Liver (tissue), 9 donors: ENCODE measurements around the gene ADPGK. TPM values are rescaled to one million over a fixed set of nuclear protein-coding genes. Genes with fewer than 3 reads are reported as not detected.

Experiments
- DNase-seq: peaks from one replicate; pipeline ENCODE4 v3.0.0-alpha.2; 2017; ENCODE audit warnings: low spot score
- H3K27ac ChIP-seq, 2 donors: one replicate each; pipeline ENCODE4 v1.7.0; 2013; ENCODE audit warnings: inconsistent platforms in 2 of 2, low read length in 2 of 2, control low read depth in 1 of 2, low read depth in 1 of 2, mild to moderate bottlenecking in 1 of 2
- H3K27me3 ChIP-seq, 4 donors: one replicate each; pipeline versions ENCODE4 v1.6.1 to v1.7.0; 2013; ENCODE audit warnings: low read length in 3 of 4, inconsistent platforms in 1 of 4, mild to moderate bottlenecking in 1 of 4, moderate library complexity in 1 of 4; ENCODE audit not compliant: control insufficient read depth in 4 of 4, insufficient read depth in 4 of 4
- H3K36me3 ChIP-seq, 4 donors: one replicate each; pipeline versions ENCODE4 v1.6.1 to v1.7.0; 2013; ENCODE audit warnings: low read length in 3 of 4, mild to moderate bottlenecking in 3 of 4, low read depth in 1 of 4, moderate library complexity in 1 of 4; ENCODE audit not compliant: control insufficient read depth in 4 of 4, insufficient read depth in 3 of 4
- H3K4me1 ChIP-seq, 4 donors: one replicate each; pipeline versions ENCODE4 v1.6.1 to v1.7.0; 2013; ENCODE audit warnings: low read length in 3 of 4, mild to moderate bottlenecking in 3 of 4, moderate library complexity in 1 of 4; ENCODE audit not compliant: control insufficient read depth in 4 of 4, insufficient read depth in 4 of 4
- H3K4me3 ChIP-seq, 3 donors: one replicate each; pipeline versions ENCODE4 v1.6.1 to v1.7.0; 2013; ENCODE audit warnings: low read length in 3 of 3, control low read depth in 1 of 3, low read depth in 1 of 3, mild to moderate bottlenecking in 1 of 3
- H3K9ac ChIP-seq, 2 donors: one replicate each; pipeline ENCODE4 v1.7.0; 2013; ENCODE audit warnings: low read length in 2 of 2, mild to moderate bottlenecking in 2 of 2, moderate library complexity in 2 of 2, control low read depth in 1 of 2, low read depth in 1 of 2
- H3K9me3 ChIP-seq, 4 donors: one replicate each; pipeline versions ENCODE4 v1.6.1 to v1.7.0; 2013; ENCODE audit warnings: low read length in 3 of 4; ENCODE audit not compliant: control insufficient read depth in 4 of 4
- EGR1 ChIP-seq, 2 donors: IDR thresholded peaks; 2 replicates each; pipeline ENCODE4 v1.6.1; 2016 to 2018; ENCODE audit warnings: antibody characterized with exemption in 2 of 2, low read depth in 2 of 2
- FOXA1 ChIP-seq: IDR thresholded peaks from 2 replicates; pipeline ENCODE4 v1.6.1; 2016; ENCODE audit warnings: antibody characterized with exemption
- FOXA2 ChIP-seq: IDR thresholded peaks from 2 replicates; pipeline ENCODE4 v1.6.1; 2016; ENCODE audit warnings: antibody characterized with exemption
- GABPA ChIP-seq, 2 donors: IDR thresholded peaks in 1 of 2; conservative IDR thresholded peaks in 1 of 2; 2 replicates each; pipeline ENCODE4 v1.6.1; 2016; ENCODE audit warnings: antibody characterized with exemption in 2 of 2, mild to moderate bottlenecking in 1 of 2, moderate library complexity in 1 of 2
- HNF4A ChIP-seq, 2 donors: conservative IDR thresholded peaks; 2 replicates each; pipeline ENCODE4 v1.6.1; 2016; ENCODE audit warnings: antibody characterized with exemption in 2 of 2, mild to moderate bottlenecking in 2 of 2
- HNF4G ChIP-seq: IDR thresholded peaks from 2 replicates; pipeline ENCODE4 v1.6.1; 2016; ENCODE audit warnings: antibody characterized with exemption
- JUND ChIP-seq, 2 donors: IDR thresholded peaks; 2 replicates each; pipeline ENCODE4 v1.6.1; 2016; ENCODE audit warnings: antibody characterized with exemption in 2 of 2
- NR2F2 ChIP-seq: IDR thresholded peaks from 2 replicates; pipeline ENCODE4 v1.6.1; 2016; ENCODE audit warnings: antibody characterized with exemption
- RAD21 ChIP-seq, 2 donors: IDR thresholded peaks; 2 replicates each; pipeline ENCODE4 v1.6.1; 2016; ENCODE audit warnings: antibody characterized with exemption in 2 of 2, mild to moderate bottlenecking in 2 of 2
- RXRA ChIP-seq, 2 donors: IDR thresholded peaks; 2 replicates each; pipeline ENCODE4 v1.6.1; 2017 to 2018; ENCODE audit warnings: antibody characterized with exemption in 2 of 2, mild to moderate bottlenecking in 1 of 2
- SP1 ChIP-seq: IDR thresholded peaks from 2 replicates; pipeline ENCODE4 v1.6.1; 2018; ENCODE audit warnings: antibody characterized with exemption, mild to moderate bottlenecking
- TAF1 ChIP-seq: conservative IDR thresholded peaks from 2 replicates; pipeline ENCODE4 v1.6.1; 2016; ENCODE audit warnings: antibody characterized with exemption, mild to moderate bottlenecking
- YY1 ChIP-seq: IDR thresholded peaks from 2 replicates; pipeline ENCODE4 v1.6.1; 2016; ENCODE audit warnings: antibody characterized with exemption, mild to moderate bottlenecking
- WGBS: extraction: QIAGEN DNeasy Blood & Tissue Kit; methylation state at CpG from one replicate; pipeline ENCODE4 v1.1.7; 2013; 5-methylcytosine and 5-hydroxymethylcytosine counted together
- polyA plus RNA-seq, 2 donors: library from polyadenylated mRNA; stranded (reverse) in 1 of 2; unstranded in 1 of 2; fragments of 200-250 nt in 1 of 2; fragments of >200 nt in 1 of 2; fragmentation: Nextera tagmentation in 1 of 2; extraction: Ambion mirVana in 1 of 2; gene quantifications; one replicate each; pipeline versions ENCODE4 v1.2.1 to v1.2.3, GENCODE V29; 2013 to 2015
- total RNA-seq, 2 donors: library from RNA; depleted of rRNA; stranded (reverse); fragments of >200 nt; gene quantifications; one replicate each; pipeline ENCODE4 v1.2.3, GENCODE V29; 2014
- TF ChIP-seq, protein P1 (sequence below): IDR thresholded peaks from 2 replicates; pipeline ENCODE4 v1.6.1; 2016; ENCODE audit warnings: antibody characterized with exemption
- TF ChIP-seq, protein P2 (sequence below): IDR thresholded peaks from 2 replicates; pipeline ENCODE4 v1.6.1; 2016; ENCODE audit warnings: antibody characterized with exemption
- TF ChIP-seq, protein P3 (sequence below): IDR thresholded peaks from 2 replicates; pipeline ENCODE4 v1.6.1; 2016; ENCODE audit warnings: antibody characterized with exemption, mild to moderate bottlenecking
- TF ChIP-seq, protein P4 (sequence below): IDR thresholded peaks from 2 replicates; pipeline ENCODE4 v1.6.1; 2016; ENCODE audit warnings: antibody characterized with exemption
- TF ChIP-seq, protein P5 (sequence below): fragments of 150-350 bp; IDR thresholded peaks from 2 replicates; pipeline ENCODE4 v1.5.1; 2017; ENCODE audit warnings: improper control_type of control experiment, low read depth, low read length; ENCODE audit not compliant: missing input control
- donor health status: healthy.
- donor health status: healthy.
- donor health status: healthy.
- donor health status: healthy.
- donor health status: healthy.

The ADPGK gene
- total and polyA plus RNA-seq, 4 donors, result 12.2 to 35.5 (median 20.0) TPM

DNA sequence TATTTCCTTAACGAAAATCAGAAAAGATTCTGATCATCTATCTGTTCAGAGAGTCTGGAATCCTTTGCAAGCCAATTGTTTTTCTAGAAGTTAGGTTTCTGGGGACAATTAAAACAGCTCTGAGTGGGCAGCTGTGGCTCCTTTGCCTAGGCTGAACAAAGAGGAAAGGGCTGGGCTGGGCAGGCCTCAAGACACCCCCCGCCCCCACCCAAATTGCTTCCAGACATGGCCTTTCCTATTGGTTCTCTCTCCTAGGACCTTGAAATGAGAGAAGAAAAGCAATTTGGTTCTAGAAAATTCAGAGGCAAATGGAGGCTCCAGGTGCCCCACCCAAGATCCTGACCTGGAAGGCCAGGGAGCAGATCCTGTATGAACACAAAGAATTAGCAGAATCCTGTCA lies 2.3 kb upstream of the ADPGK start:
- no peak for DNase-seq
- H3K9ac ChIP-seq, result no peak overlapping the region
- H3K36me3 ChIP-seq, result no peaks in the 10 kb centered on the region
- TF ChIP-seq, protein P1, sequence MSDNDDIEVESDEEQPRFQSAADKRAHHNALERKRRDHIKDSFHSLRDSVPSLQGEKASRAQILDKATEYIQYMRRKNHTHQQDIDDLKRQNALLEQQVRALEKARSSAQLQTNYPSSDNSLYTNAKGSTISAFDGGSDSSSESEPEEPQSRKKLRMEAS, result no peak
- TF ChIP-seq HNF4G (no peak), JUND (IDR thresholded peaks at IDR 0.05) (no peak), GABPA (IDR thresholded peaks at IDR 0.05 in 1 of 2, conservative IDR thresholded peaks at IDR 0.05 in 1 of 2) (no peak), FOXA1 (no peak), YY1 (no peak), NR2F2 (no peak), TAF1 (no peak), HNF4A (conservative IDR thresholded peaks at IDR 0.05) (no peak), SP1 (no peak), RAD21 (IDR thresholded peaks at IDR 0.05) (no peak), RXRA (IDR thresholded peaks at IDR 0.05) (no peak), EGR1 (IDR thresholded peaks at IDR 0.05; ENCODE audit: low read depth in 2 of 2) (no peak), FOXA2 (no peak)
- TF ChIP-seq, protein P2, sequence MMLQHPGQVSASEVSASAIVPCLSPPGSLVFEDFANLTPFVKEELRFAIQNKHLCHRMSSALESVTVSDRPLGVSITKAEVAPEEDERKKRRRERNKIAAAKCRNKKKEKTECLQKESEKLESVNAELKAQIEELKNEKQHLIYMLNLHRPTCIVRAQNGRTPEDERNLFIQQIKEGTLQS, result no peak
- TF ChIP-seq, protein P3, sequence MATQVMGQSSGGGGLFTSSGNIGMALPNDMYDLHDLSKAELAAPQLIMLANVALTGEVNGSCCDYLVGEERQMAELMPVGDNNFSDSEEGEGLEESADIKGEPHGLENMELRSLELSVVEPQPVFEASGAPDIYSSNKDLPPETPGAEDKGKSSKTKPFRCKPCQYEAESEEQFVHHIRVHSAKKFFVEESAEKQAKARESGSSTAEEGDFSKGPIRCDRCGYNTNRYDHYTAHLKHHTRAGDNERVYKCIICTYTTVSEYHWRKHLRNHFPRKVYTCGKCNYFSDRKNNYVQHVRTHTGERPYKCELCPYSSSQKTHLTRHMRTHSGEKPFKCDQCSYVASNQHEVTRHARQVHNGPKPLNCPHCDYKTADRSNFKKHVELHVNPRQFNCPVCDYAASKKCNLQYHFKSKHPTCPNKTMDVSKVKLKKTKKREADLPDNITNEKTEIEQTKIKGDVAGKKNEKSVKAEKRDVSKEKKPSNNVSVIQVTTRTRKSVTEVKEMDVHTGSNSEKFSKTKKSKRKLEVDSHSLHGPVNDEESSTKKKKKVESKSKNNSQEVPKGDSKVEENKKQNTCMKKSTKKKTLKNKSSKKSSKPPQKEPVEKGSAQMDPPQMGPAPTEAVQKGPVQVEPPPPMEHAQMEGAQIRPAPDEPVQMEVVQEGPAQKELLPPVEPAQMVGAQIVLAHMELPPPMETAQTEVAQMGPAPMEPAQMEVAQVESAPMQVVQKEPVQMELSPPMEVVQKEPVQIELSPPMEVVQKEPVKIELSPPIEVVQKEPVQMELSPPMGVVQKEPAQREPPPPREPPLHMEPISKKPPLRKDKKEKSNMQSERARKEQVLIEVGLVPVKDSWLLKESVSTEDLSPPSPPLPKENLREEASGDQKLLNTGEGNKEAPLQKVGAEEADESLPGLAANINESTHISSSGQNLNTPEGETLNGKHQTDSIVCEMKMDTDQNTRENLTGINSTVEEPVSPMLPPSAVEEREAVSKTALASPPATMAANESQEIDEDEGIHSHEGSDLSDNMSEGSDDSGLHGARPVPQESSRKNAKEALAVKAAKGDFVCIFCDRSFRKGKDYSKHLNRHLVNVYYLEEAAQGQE, result no peak
- TF ChIP-seq, protein P4, sequence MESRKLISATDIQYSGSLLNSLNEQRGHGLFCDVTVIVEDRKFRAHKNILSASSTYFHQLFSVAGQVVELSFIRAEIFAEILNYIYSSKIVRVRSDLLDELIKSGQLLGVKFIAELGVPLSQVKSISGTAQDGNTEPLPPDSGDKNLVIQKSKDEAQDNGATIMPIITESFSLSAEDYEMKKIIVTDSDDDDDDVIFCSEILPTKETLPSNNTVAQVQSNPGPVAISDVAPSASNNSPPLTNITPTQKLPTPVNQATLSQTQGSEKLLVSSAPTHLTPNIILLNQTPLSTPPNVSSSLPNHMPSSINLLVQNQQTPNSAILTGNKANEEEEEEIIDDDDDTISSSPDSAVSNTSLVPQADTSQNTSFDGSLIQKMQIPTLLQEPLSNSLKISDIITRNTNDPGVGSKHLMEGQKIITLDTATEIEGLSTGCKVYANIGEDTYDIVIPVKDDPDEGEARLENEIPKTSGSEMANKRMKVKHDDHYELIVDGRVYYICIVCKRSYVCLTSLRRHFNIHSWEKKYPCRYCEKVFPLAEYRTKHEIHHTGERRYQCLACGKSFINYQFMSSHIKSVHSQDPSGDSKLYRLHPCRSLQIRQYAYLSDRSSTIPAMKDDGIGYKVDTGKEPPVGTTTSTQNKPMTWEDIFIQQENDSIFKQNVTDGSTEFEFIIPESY, result no peak
- TF ChIP-seq, protein P5, sequence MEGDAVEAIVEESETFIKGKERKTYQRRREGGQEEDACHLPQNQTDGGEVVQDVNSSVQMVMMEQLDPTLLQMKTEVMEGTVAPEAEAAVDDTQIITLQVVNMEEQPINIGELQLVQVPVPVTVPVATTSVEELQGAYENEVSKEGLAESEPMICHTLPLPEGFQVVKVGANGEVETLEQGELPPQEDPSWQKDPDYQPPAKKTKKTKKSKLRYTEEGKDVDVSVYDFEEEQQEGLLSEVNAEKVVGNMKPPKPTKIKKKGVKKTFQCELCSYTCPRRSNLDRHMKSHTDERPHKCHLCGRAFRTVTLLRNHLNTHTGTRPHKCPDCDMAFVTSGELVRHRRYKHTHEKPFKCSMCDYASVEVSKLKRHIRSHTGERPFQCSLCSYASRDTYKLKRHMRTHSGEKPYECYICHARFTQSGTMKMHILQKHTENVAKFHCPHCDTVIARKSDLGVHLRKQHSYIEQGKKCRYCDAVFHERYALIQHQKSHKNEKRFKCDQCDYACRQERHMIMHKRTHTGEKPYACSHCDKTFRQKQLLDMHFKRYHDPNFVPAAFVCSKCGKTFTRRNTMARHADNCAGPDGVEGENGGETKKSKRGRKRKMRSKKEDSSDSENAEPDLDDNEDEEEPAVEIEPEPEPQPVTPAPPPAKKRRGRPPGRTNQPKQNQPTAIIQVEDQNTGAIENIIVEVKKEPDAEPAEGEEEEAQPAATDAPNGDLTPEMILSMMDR, result no peak
- 93% methylated on average over 2 of the region's 2 CpGs for WGBS
- H3K27me3 ChIP-seq, result no peaks in the 10 kb centered on the region
- peaks cover 4 to 29% (median 25%) of the 10 kb centered on the region in 4 donors for H3K4me1 ChIP-seq
- no peak overlapping the region for H3K4me3 ChIP-seq
- H3K27ac ChIP-seq, result no peak overlapping the region
- H3K9me3 ChIP-seq, result no peaks in the 10 kb centered on the region
